Epithelial cell of proximal tubule (primary cell): Measurements from ENCODE around the gene PTPRJ. TPM values are rescaled to one million over a fixed set of nuclear protein-coding genes. Genes with fewer than 3 reads are reported as not detected.

Source experiments
- DNase-seq: peaks from one replicate; pipeline ENCODE4 v3.0.0-alpha.2; 2011; ENCODE audit warnings: low read depth
- H3K4me3 ChIP-seq: 2 replicates; pipeline ENCODE4 v1.5.1; 2011; ENCODE audit warnings: low read depth, mild to moderate bottlenecking, low read length
- CTCF ChIP-seq: conservative IDR thresholded peaks from 2 replicates; pipeline ENCODE4 v1.5.1; 2012; ENCODE audit warnings: low read depth, mild to moderate bottlenecking, low read length
- total RNA-seq: library from RNA; depleted of rRNA; stranded (reverse); fragments of >200 nt; gene quantifications from 2 replicates; pipeline ENCODE4 v1.2.3, GENCODE V29; 2015

Gene PTPRJ
- total RNA-seq, 1 donor from 2014 or later = 43.9 TPM

GRCh38 chr11:48210052-48210451 is 229.7 kb downstream of the PTPRJ start:
- no peak overlapping the region for H3K4me3 ChIP-seq
- peak; percentile 36 for TF ChIP-seq CTCF
- DNase-seq = no peak

- DNase-seq = no peak
- TF ChIP-seq CTCF = no peak
- H3K4me3 ChIP-seq = no peak within 1 kb of the TSS
Measured at GRCh38 chr11:48216510-48216909, 236.2 kb downstream of the PTPRJ start, which contains the start of gene OR4B1. TSS of gene OR4B1 (plus strand) at chr11:48216810. CDS start at chr11:48216810, 0 bp downstream.

Other genes starting within 250 kb of the PTPRJ start
- 31.0 and 63.5 TPM in 2 replicates for gene FNBP4, start 213.2 kb upstream of the PTPRJ start, total RNA-seq
- gene NUP160, start 132.2 kb upstream of the PTPRJ start, total RNA-seq = 12.3 and 19.9 TPM in 2 replicates
- not detected in 2 replicates for gene OR4B1, start 236.3 kb downstream of the PTPRJ start, total RNA-seq